RWPE2 (cell line): ENCODE data around the gene MORC1.
A peak's percentile ranks its signal among the peaks of the same experiment; 100 is the strongest.

Source experiments
- ATAC-seq: fragments of 200-7000 bp; cut with Tn5 transposase; 3 replicates; pipeline ENCODE4 v1.9.1; 2021; ENCODE audit warnings: low read depth
- DNase-seq: peaks from one replicate; pipeline ENCODE4 v3.0.0-alpha.2; 2020; ENCODE audit warnings: low spot score
- H3K27ac ChIP-seq: fragments of 450-650 bp; 2 replicates; pipeline ENCODE4 v1.5.1; 2017; ENCODE audit warnings: mild to moderate bottlenecking; ENCODE audit not compliant: poor library complexity, severe bottlenecking
- H3K27me3 ChIP-seq: fragments of 250-450 bp; sonication (Bioruptor Pico); 2 replicates; pipeline ENCODE4 v1.5.1; 2021; ENCODE audit warnings: mild to moderate bottlenecking, moderate library complexity; ENCODE audit not compliant: insufficient read depth, poor library complexity, severe bottlenecking
- H3K36me3 ChIP-seq: fragments of 250-450 bp; sonication (Bioruptor Pico); 2 replicates; pipeline ENCODE4 v1.5.1; 2020; ENCODE audit warnings: low read depth, mild to moderate bottlenecking, moderate library complexity
- H3K4me1 ChIP-seq: fragments of 250-450 bp; sonication (Bioruptor Pico); 2 replicates; pipeline ENCODE4 v1.5.1; 2021; ENCODE audit warnings: mild to moderate bottlenecking, moderate library complexity; ENCODE audit not compliant: insufficient read depth, poor library complexity, severe bottlenecking
- H3K4me3 ChIP-seq: fragments of 250-450 bp; sonication (Bioruptor Pico); 2 replicates; pipeline ENCODE4 v1.5.1; 2021; ENCODE audit warnings: mild to moderate bottlenecking, moderate library complexity; ENCODE audit not compliant: severe bottlenecking
- H3K9me3 ChIP-seq: fragments of 250-450 bp; sonication (Bioruptor Pico); 2 replicates; pipeline ENCODE4 v1.5.1; 2021; ENCODE audit warnings: mild to moderate bottlenecking, moderate library complexity; ENCODE audit not compliant: severe bottlenecking
- CTCF ChIP-seq: fragments of 450-650 bp; IDR thresholded peaks from one replicate; pipeline ENCODE4 v1.5.1; 2017; ENCODE audit warnings: mild to moderate bottlenecking, moderate library complexity; ENCODE audit not compliant: poor library complexity, severe bottlenecking

MORC1 gene

GRCh38 chr3:108931035-108931434 lies 186.9 kb downstream of the MORC1 start:
- no peak for TF ChIP-seq CTCF
- no peaks in the 10 kb centered on the region for H3K27me3 ChIP-seq
- H3K9me3 ChIP-seq, result no peaks in the 10 kb centered on the region
- no peak overlapping the region for H3K27ac ChIP-seq
- H3K4me1 ChIP-seq, result no peaks in the 10 kb centered on the region
- H3K36me3 ChIP-seq, result no peaks in the 10 kb centered on the region
- no peak overlapping the region for H3K4me3 ChIP-seq
- DNase-seq, result no peak
- ATAC-seq, result no peak

- Histone ChIP-seq H3K36me3 (no peaks in the 10 kb centered on the region), H3K9me3 (no peaks in the 10 kb centered on the region), H3K4me1 (no peaks in the 10 kb centered on the region), H3K27ac (no peak overlapping the region), H3K27me3 (no peaks in the 10 kb centered on the region), H3K4me3 (no peak overlapping the region)
- no peak for TF ChIP-seq CTCF
- ATAC-seq (no peak), DNase-seq (no peak)
Measured at GRCh38 chr3:108918866-108919265, 199.1 kb downstream of the MORC1 start.

GRCh38 chr3:108914774-108915641 lies 202.9 kb downstream of the MORC1 start:
- Histone ChIP-seq H3K4me1 (no peaks in the 10 kb centered on the region), H3K9me3 (no peaks in the 10 kb centered on the region), H3K4me3 (no peak overlapping the region), H3K27me3 (no peaks in the 10 kb centered on the region), H3K27ac (no peak overlapping the region), H3K36me3 (no peaks in the 10 kb centered on the region)
- DNase-seq (peak; percentile 47), ATAC-seq (peak; percentile 78)
- TF ChIP-seq CTCF, result peak; percentile 90

GRCh38 chr3:108909799-108910198 lies 208.1 kb downstream of the MORC1 start:
- no peaks in the 10 kb centered on the region for H3K4me1 ChIP-seq
- no peaks in the 10 kb centered on the region for H3K27me3 ChIP-seq
- ATAC-seq, result no peak
- no peaks in the 10 kb centered on the region for H3K36me3 ChIP-seq
- no peak overlapping the region for H3K27ac ChIP-seq
- no peaks in the 10 kb centered on the region for H3K9me3 ChIP-seq
- no peak overlapping the region for H3K4me3 ChIP-seq
- no peak for TF ChIP-seq CTCF
- DNase-seq, result no peak
